Lower leg skin (tissue), 3 donors: Measurements from ENCODE around the gene MAGEF1.

Source experiments
- POLR2A ChIP-seq, 2 donors: fragments of 450-650 bp; IDR thresholded peaks; one replicate each; pipeline ENCODE4 v1.6.1; 2016 to 2017; ENCODE audit warnings: antibody characterized with exemption in 2 of 2, mild to moderate bottlenecking in 1 of 2, moderate library complexity in 1 of 2
- TF ChIP-seq, protein P1 (sequence below), 3 donors: fragments of 450-650 bp; IDR thresholded peaks; one replicate each; pipeline ENCODE4 v1.5.1; 2016; ENCODE audit warnings: antibody characterized with exemption in 3 of 3, mild to moderate bottlenecking in 3 of 3, moderate library complexity in 2 of 3

DNA sequence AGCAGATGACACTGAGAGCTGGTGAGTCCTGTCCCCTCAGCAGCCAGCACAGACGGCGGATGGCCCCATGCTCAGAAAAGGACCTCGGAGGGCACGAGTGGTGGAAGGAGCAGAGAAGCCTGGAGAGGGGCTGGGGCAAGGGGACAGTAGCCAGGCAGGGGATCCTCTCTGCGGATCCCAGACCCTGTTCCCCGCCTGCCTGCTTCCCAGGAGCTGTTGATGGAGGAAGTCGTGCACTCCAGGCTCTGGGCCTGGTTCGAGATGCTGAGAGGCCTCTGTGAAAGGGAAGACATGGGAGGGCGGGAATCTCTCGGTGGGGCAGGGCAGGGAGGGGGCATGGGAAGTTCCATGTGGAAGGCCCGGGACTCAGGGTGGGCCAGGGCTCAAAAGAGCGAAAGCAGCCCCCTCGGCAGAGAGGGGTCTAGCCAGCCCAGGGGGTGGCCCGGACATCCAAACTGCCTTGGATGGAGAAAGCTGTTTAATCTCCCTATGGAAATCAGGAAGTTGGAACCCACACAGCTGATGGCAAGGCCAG is 47.9 kb upstream of the MAGEF1 start:
- no peak for TF ChIP-seq POLR2A (IDR thresholded peaks at IDR 0.05)
- TF ChIP-seq, protein P1, sequence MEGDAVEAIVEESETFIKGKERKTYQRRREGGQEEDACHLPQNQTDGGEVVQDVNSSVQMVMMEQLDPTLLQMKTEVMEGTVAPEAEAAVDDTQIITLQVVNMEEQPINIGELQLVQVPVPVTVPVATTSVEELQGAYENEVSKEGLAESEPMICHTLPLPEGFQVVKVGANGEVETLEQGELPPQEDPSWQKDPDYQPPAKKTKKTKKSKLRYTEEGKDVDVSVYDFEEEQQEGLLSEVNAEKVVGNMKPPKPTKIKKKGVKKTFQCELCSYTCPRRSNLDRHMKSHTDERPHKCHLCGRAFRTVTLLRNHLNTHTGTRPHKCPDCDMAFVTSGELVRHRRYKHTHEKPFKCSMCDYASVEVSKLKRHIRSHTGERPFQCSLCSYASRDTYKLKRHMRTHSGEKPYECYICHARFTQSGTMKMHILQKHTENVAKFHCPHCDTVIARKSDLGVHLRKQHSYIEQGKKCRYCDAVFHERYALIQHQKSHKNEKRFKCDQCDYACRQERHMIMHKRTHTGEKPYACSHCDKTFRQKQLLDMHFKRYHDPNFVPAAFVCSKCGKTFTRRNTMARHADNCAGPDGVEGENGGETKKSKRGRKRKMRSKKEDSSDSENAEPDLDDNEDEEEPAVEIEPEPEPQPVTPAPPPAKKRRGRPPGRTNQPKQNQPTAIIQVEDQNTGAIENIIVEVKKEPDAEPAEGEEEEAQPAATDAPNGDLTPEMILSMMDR (IDR thresholded peaks at IDR 0.05) = no peak
